K562 (cell line): ENCODE data around the gene IREB2. TPM values are rescaled to one million over a fixed set of nuclear protein-coding genes. Genes with fewer than 3 reads are reported as not detected.

Experiments used
- CHAMP1 ChIP-seq: fragments of 450-650 bp; IDR thresholded peaks from 2 replicates; pipeline ENCODE4 v1.6.1; 2016; ENCODE audit warnings: mild to moderate bottlenecking
- ELF4 ChIP-seq: fragments of 450-650 bp; formaldehyde crosslinking; IDR thresholded peaks from 2 replicates; pipeline ENCODE4 v1.4.0; 2022; ENCODE audit warnings: missing genetic modification characterization
- PHTF2 ChIP-seq: fragments of 250-450 bp; sonication (Bioruptor Pico); IDR thresholded peaks from 2 replicates; pipeline ENCODE4 v1.5.0; 2021; ENCODE audit warnings: mild to moderate bottlenecking
- PTRF ChIP-seq: fragments of 450-650 bp; IDR thresholded peaks from 2 replicates; pipeline ENCODE4 v1.6.1; 2016; ENCODE audit warnings: mild to moderate bottlenecking, missing genetic modification characterization, missing compliant biosample characterization
- SMAD3 ChIP-seq: fragments of 450-650 bp; formaldehyde crosslinking; conservative IDR thresholded peaks from 2 replicates; pipeline ENCODE4 v1.4.0; 2020; ENCODE audit warnings: mild to moderate bottlenecking
- TBL1XR1 ChIP-seq, 2 experiments: IDR thresholded peaks; 2 replicates each; pipeline ENCODE4 v1.6.1; 2012; ENCODE audit warnings: improper control_type of control experiment in 2 of 2, low read length in 2 of 2, mild to moderate bottlenecking in 1 of 2
- TFAP4 ChIP-seq: sonication (generic); formaldehyde crosslinking; IDR thresholded peaks from 2 replicates; pipeline ENCODE4 v1.8.0; 2022; ENCODE audit warnings: missing genetic modification reagents, mild to moderate bottlenecking, moderate library complexity, borderline replicate concordance
- ZBTB8A ChIP-seq: fragments of 450-650 bp; IDR thresholded peaks from 2 replicates; pipeline ENCODE4 v1.6.1; 2018; ENCODE audit warnings: mild to moderate bottlenecking, moderate library complexity; ENCODE audit not compliant: partially characterized antibody
- ZNF12 ChIP-seq: sonication (generic); formaldehyde crosslinking; IDR thresholded peaks from 2 replicates; pipeline ENCODE4 v1.4.0; 2020; ENCODE audit warnings: mild to moderate bottlenecking, missing genetic modification reagents
- ZNF212 ChIP-seq: fragments of 450-650 bp; formaldehyde crosslinking; IDR thresholded peaks from 2 replicates; pipeline ENCODE4 v1.4.0; 2020; ENCODE audit warnings: mild to moderate bottlenecking
- ZNF436 ChIP-seq: fragments of 250-450, 450-650 bp; sonication (Bioruptor Pico); formaldehyde crosslinking; IDR thresholded peaks from 2 replicates; pipeline ENCODE4 v1.7.0; 2020; ENCODE audit warnings: mild to moderate bottlenecking
- ZNF764 ChIP-seq: fragments of 250-450 bp; sonication (Bioruptor Pico); IDR thresholded peaks from 2 replicates; pipeline ENCODE4 v1.4.0; 2020; ENCODE audit warnings: low read depth, mild to moderate bottlenecking, moderate library complexity
- polyA plus RNA-seq, 8 experiments: library from polyadenylated mRNA; depleted of rRNA in 4 of 8; stranded (reverse) in 5 of 8; unstranded in 3 of 8; fragments of >200 nt; fragmentation: Nextera tagmentation in 2 of 8; fragmentation: Illumina TruSeq in 1 of 8; extraction: Ambion mirVana in 2 of 8; extraction: Trizol in 1 of 8; gene quantifications; 2 replicates each; pipeline versions ENCODE4 v1.2.1 to v1.2.3, GENCODE V29; 2011 to 2014; ENCODE audit warnings: inconsistent platforms in 1 of 8, missing spikeins in 1 of 8
- total RNA-seq, 7 experiments: library from RNA; depleted of rRNA in 6 of 7; stranded (reverse); fragments of >200 nt in 6 of 7; fragmentation: Illumina TruSeq in 2 of 7; extraction: Trizol in 2 of 7; gene quantifications; 2 replicates each; pipeline versions ENCODE4 v1.2.1 to v1.2.3, GENCODE V29; 2011 to 2021; ENCODE audit warnings: low replicate concordance in 1 of 7
- TF ChIP-seq, protein P1 (sequence below): fragments of 250-450 bp; sonication (Bioruptor Pico); IDR thresholded peaks from 2 replicates; pipeline ENCODE4 v1.5.0; 2022; ENCODE audit warnings: mild to moderate bottlenecking
- TF ChIP-seq, protein P2 (sequence below): IDR thresholded peaks from 2 replicates; pipeline ENCODE4 v1.6.1; 2011; ENCODE audit warnings: borderline replicate concordance, low read depth, mild to moderate bottlenecking, moderate library complexity, low read length; ENCODE audit not compliant: insufficient read depth, poor library complexity, severe bottlenecking
- TF ChIP-seq, protein P3 (sequence below): fragments of 450-650 bp; formaldehyde crosslinking; IDR thresholded peaks from 2 replicates; pipeline ENCODE4 v1.4.0; 2022; ENCODE audit warnings: mild to moderate bottlenecking, moderate library complexity
- TF ChIP-seq, protein P4 (sequence below): fragments of 250-450 bp; sonication (Bioruptor Pico); IDR thresholded peaks from 2 replicates; pipeline ENCODE4 v1.4.0; 2020

Gene IREB2
- total and polyA plus RNA-seq, 9 of the 15 experiments (the other 6 are each of a cell fraction or from before 2014, with no cell fraction given), result 16.8 to 61.7 (median 34.0) TPM

GRCh38 chr15:78437762-78438618 lies at the start of gene IREB2 (continued):
- TF ChIP-seq, protein P1, sequence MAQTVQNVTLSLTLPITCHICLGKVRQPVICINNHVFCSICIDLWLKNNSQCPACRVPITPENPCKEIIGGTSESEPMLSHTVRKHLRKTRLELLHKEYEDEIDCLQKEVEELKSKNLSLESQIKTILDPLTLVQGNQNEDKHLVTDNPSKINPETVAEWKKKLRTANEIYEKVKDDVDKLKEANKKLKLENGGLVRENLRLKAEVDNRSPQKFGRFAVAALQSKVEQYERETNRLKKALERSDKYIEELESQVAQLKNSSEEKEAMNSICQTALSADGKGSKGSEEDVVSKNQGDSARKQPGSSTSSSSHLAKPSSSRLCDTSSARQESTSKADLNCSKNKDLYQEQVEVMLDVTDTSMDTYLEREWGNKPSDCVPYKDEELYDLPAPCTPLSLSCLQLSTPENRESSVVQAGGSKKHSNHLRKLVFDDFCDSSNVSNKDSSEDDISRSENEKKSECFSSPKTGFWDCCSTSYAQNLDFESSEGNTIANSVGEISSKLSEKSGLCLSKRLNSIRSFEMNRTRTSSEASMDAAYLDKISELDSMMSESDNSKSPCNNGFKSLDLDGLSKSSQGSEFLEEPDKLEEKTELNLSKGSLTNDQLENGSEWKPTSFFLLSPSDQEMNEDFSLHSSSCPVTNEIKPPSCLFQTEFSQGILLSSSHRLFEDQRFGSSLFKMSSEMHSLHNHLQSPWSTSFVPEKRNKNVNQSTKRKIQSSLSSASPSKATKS, result no peak
- TF ChIP-seq, protein P2, sequence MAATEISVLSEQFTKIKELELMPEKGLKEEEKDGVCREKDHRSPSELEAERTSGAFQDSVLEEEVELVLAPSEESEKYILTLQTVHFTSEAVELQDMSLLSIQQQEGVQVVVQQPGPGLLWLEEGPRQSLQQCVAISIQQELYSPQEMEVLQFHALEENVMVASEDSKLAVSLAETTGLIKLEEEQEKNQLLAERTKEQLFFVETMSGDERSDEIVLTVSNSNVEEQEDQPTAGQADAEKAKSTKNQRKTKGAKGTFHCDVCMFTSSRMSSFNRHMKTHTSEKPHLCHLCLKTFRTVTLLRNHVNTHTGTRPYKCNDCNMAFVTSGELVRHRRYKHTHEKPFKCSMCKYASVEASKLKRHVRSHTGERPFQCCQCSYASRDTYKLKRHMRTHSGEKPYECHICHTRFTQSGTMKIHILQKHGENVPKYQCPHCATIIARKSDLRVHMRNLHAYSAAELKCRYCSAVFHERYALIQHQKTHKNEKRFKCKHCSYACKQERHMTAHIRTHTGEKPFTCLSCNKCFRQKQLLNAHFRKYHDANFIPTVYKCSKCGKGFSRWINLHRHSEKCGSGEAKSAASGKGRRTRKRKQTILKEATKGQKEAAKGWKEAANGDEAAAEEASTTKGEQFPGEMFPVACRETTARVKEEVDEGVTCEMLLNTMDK, result no peak
- no peak for TF ChIP-seq ZNF764 (CRISPR knock-in tag)
- no peak for TF ChIP-seq CHAMP1
- no peak for TF ChIP-seq ZNF212 (CRISPR knock-in tag)
- TF ChIP-seq PTRF (tag), result no peak
- TF ChIP-seq, protein P3, sequence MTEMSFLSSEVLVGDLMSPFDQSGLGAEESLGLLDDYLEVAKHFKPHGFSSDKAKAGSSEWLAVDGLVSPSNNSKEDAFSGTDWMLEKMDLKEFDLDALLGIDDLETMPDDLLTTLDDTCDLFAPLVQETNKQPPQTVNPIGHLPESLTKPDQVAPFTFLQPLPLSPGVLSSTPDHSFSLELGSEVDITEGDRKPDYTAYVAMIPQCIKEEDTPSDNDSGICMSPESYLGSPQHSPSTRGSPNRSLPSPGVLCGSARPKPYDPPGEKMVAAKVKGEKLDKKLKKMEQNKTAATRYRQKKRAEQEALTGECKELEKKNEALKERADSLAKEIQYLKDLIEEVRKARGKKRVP (CRISPR knock-in tag), result no peak
- TF ChIP-seq, protein P4, sequence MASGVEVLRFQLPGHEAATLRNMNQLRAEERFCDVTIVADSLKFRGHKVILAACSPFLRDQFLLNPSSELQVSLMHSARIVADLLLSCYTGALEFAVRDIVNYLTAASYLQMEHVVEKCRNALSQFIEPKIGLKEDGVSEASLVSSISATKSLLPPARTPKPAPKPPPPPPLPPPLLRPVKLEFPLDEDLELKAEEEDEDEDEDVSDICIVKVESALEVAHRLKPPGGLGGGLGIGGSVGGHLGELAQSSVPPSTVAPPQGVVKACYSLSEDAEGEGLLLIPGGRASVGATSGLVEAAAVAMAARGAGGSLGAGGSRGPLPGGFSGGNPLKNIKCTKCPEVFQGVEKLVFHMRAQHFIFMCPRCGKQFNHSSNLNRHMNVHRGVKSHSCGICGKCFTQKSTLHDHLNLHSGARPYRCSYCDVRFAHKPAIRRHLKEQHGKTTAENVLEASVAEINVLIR, result no peak
- TF ChIP-seq ZBTB8A, result no peak
- peak; percentile 48; the same call in 1 of the 2 replicates for TF ChIP-seq ZNF12 (CRISPR knock-in tag)
- no peak for TF ChIP-seq PHTF2 (CRISPR knock-in tag)
- 0 out of 4 replicates have a peak, but pooled peaks of 1 of the 2 experiments have one; percentile 25 for TF ChIP-seq TBL1XR1 (IDR thresholded peaks at IDR 0.05; ENCODE audit: low read length in 2 of 2)
- peak; percentile 34; the same call in 1 of the 2 replicates for TF ChIP-seq TFAP4 (CRISPR knock-in tag)
- no peak for TF ChIP-seq SMAD3 (CRISPR knock-in tag)
- TF ChIP-seq ELF4 (CRISPR knock-in tag), result no peak
- TF ChIP-seq ZNF436 (CRISPR knock-in tag), result no peak
